GM18870 (cell line): Measurements from ENCODE around the gene AS3MT.
"Not testable (repeated sequence)": the region's sequence is repeated elsewhere in the genome, so short reads cannot be mapped to it uniquely, and the experiment has no call there.

Source experiments
- ATAC-seq: cut with Tn5 transposase; IDR thresholded peaks from one replicate; pipeline ENCODE4 v1.9.1; 2021; ENCODE audit warnings: moderate library complexity; ENCODE audit not compliant: unreplicated experiment

The AS3MT gene, protein sequence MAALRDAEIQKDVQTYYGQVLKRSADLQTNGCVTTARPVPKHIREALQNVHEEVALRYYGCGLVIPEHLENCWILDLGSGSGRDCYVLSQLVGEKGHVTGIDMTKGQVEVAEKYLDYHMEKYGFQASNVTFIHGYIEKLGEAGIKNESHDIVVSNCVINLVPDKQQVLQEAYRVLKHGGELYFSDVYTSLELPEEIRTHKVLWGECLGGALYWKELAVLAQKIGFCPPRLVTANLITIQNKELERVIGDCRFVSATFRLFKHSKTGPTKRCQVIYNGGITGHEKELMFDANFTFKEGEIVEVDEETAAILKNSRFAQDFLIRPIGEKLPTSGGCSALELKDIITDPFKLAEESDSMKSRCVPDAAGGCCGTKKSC

DNA sequence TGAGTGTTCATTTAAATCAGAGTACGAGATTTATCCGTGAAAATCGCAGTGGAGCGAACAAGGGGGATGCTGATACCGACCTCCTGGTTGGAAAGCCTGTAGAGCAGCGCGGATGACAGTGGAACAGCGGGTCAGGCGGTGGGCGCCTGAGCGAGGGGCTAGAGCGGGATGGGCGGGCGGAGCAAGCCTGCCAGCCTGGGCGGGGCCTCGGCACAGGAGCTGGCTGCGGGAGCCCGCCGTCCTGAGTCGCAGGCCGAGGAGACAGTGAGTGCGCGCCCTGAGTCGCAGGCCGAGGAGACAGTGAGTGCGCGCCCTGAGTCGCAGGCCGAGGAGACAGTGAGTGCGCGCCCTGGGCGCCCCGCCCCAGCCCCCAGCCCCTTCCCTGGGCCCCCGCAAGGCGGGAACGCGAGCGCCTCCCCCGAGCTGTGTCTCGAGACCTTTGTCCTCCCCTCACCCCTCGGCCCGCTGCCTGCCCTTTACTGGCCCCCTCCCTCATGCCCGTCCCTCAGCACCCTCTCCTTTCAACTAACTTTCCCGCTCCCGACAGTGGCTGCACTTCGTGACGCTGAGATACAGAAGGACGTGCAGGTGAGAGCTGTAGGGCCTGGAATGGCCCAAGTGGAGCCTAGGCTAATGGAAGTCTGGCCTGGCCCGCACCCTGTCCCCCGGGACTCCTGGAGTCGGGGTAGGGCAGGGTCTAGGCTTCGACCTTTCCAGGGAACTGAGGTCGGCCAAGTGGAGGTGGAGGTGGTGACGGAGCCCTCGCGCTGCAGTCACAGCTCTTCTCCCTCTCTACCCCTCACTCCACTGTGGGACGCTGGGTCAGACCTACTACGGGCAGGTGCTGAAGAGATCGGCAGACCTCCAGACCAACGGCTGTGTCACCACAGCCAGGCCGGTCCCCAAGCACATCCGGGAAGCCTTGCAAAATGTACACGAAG is at the start of gene AS3MT:
AS3MT (plus strand) TSS at position 213 of the 941 bp plus-strand sequence; CDS start at position 336, 123 bp downstream.
- no peak for ATAC-seq

DNA sequence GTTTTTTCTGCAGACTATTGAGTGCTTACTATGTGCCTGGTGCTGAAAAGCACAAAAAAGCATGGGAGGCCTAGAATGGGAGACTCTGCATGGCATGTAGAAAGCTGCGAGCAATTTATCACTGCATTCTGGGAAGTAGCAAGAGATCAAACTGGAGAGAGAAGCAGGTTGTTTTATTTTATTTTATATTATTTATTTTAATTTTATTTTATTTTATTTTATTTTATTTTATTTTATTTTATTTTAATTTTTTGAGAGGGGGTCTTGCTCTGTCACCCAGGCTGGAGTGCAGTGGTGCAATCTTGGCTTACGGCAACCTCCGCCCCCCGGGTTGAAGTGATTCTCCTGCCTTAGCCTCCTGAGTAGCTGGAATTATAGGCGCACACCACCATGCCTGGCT is 49.3 kb upstream of the AS3MT start:
- not testable (repeated sequence) for ATAC-seq

DNA sequence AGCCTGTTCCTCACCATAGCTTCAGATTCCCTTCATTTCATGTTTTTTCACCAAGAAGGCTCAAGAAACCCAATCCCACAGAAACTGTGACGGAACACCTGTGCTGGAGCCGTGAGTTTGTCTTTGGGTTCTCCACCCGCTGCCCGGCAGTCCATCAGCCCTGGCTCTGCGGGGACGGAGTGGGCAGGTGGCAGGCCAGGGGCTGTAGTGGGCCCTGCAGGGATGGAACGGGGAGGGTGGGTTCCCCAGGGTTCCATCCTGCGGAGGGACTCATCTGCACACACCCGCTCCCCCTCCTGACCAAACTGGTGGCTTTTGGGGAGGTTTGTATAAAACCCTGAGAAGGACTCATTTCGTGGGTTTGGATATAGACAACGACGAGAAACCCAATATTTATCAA is 47.0 kb upstream of the AS3MT start:
- no peak for ATAC-seq

DNA sequence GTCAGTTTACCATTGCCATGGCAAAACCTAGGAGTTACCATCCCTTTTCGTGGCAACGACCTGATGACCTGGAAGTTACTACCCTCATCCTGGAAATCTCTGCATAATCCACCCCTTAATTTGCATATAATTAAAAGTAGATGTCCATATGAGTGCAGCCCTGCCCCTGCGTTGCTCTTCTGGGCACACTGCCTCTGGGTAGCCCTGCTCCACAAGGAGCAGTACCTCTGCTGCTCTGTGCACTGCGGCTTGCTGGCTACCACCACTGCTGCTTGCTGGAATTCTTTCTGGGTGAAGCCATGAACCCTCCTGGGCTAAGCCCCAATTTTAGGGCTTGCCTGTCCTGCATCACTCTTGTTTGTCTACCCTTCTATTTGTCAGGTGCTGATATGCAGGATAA is 44.6 kb upstream of the AS3MT start:
- ATAC-seq: no peak

DNA sequence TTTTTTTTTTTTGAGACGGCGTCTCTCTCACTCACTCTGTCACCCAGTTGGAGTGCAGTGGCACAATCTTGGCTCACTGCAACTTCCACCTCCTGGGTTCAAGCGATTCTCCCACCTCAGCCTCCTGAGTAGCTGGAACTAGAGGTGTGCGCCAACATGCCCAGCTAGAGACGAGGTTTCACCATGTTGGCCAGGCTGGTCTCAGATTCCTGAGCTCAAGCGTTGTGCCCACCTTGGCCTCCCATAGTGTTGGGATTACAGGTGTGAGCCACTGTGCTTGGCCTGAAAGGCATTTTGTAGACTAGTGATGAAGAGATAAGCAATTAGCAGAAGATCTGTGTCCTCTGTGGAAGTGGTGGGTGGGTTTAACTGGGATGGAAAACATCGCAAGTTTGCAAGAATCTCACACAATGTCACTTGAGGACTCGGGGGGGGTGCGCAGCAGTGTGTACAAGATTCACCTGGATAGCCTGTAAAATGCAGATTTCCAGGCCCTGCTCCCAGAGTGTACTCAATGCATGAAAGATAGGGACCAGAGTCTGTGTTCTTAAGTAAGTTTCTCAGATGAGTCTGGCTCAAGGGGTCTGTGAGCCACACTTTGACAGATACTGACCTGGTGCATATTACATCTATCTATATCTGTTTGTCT is 43.0 kb upstream of the AS3MT start:
- no peak for ATAC-seq

DNA sequence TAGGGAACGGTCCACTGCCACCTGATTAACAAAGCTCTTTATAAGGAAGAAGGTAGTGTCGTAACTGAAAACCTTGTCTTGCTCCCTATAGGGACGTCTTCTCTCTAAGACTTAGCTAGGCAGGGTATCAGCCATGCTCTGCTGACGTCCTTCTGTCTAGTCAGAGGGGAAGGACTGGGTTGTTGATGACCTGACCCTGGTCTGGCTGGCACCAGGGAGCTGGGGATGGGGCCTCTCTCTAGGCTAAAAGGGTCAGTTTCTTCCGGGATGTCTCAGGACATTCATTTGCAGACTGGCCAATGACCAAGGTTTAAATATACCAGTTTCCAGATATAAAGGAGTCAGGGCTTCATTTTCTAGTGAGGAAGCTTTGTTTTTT is 41.7 kb upstream of the AS3MT start:
- no peak for ATAC-seq

DNA sequence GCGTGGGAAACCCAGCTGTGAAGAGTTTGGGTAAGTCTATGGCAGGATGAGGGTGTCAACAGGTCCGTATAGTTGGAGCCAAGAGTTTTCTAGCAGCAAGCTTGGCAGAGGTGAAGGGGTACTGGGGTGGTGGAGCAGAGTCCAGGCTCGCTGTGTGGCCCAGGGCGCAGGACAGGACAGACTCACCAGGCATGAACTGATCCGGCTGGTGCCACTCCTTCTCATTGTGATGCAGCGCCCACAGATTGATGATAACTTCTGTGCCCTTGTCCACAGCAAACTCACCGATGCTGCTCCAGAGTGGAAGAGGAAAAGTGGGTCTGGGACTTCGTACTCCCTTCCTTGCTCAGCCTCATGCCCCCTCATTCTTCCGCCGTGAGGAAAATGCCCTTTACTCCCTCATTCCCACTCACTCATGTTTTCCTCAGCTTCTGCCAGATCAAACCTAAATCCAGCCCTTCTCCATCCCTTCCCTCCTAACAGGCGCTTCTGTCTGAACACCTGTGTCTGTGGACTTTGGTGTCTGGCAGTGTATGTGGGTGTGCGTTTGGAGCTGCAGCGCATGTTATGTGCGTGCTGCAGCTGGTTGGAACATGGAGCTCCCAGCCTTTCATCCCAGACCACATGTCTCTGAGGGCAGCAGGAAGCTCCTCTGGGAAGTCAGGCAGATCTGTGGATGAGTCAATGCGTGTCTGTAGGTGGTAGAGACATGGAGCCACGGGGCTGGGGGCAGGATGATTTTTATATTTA is 37.8 kb upstream of the AS3MT start:
- no peak for ATAC-seq

DNA sequence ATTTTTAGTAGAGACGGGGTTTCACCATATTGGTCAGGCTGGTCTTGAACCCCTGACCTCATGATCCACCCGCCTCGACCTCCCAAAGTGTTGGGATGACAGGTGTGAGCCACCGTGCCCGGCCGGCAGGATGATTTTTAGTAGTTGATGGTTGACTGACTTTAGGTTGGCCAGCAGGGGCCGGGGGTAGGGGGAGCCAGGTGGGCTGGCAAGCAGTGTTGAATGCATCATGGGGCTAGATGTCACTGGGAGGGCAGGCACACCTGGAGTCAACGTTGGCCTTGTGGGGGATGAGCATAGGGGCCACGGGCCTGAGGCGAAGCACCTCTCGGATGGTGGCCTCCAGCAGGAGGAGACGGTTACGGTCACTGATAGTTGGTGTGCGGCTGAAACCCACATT is 37.0 kb upstream of the AS3MT start:
- ATAC-seq: no peak

DNA sequence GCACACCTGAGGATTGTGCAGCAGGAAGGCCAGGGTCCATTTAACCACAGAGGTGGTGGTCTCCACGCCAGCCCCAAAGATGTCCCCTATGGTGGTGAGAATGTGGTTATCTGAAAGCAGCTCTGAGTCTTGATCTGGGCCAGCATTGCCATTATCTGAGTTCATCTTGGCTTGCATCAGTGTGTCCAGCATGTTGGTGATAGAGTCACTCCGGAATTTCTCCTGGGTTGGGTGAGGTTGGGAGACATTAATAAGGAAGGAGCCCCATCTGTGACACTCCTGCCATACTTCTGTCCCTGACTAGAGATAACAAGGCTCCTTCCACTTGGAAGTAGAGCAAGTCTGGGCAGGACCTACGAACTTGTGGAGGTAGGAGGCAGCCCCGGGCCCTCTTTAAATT is 36.3 kb upstream of the AS3MT start:
- no peak for ATAC-seq

DNA sequence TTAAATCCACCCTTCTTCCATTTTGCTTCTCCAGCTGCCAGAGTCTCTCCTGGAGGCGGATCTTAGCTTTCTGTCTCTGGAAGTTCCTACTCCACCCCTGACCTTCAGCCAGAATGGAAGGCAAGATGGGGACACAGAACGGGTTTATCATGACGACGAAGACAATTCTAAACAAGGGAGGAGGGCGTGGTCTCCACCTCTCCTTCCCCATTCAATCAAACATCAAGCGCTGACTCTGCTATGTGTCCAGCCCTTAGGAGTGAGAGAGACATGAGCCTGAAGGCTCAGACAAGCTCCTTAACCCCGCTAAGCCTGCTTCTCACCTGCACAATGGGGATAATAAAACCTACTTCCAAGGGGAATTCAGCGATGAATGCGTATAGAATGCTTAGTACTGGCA is 35.1 kb upstream of the AS3MT start:
- no peak for ATAC-seq

DNA sequence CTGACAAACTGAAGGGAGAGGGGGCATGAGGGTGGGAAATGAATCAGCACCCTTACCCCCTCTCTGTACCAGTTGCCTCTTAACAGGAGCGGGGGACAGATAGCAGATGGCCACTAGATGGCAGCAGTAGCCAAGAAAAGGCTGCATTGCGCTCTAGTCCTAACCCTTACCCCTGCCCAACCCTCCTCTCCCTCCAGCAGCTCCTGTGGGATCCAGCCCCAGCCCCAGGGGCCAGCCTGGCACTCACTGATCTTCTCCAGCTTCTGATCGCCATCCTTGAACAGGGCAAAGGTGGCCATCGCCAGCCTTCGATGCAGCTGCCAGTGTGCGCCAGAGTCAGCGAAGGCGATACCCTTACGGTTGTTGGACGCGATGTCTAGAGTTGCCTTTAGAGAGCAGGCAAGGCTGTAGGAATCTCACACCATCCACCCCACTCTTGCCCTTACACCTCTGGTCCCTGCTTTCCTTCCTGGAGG is 34.2 kb upstream of the AS3MT start:
- no peak for ATAC-seq

DNA sequence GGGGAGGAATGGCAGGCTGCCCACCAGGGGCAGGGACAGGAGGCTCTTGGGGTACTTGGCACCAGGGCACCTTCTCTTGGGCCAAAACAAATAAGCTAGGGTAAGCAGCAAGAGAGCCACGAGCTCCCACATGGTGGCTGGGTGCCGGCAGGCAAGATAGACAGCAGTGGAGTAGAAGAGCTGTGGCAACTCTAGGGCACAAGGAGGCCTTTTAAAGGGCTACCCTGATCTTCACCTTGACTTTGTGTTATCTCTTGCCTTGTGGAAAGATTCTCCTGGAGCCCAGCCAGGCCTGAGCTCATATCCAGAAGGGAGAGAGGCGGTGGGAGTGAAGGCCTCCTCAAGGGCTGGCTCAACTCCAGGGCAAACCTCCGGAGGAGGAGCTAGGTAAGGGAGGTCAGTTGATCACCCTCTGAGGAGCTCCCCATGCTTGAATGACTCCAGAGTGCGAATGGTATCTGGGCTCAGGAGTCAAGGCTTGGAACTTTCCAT is 32.0 kb upstream of the AS3MT start, which contains the start of gene CYP17A1:
CYP17A1 (minus strand) TSS at position 184 of the 492 bp plus-strand sequence; CDS start at position 132, 52 bp downstream.
- no peak for ATAC-seq

DNA sequence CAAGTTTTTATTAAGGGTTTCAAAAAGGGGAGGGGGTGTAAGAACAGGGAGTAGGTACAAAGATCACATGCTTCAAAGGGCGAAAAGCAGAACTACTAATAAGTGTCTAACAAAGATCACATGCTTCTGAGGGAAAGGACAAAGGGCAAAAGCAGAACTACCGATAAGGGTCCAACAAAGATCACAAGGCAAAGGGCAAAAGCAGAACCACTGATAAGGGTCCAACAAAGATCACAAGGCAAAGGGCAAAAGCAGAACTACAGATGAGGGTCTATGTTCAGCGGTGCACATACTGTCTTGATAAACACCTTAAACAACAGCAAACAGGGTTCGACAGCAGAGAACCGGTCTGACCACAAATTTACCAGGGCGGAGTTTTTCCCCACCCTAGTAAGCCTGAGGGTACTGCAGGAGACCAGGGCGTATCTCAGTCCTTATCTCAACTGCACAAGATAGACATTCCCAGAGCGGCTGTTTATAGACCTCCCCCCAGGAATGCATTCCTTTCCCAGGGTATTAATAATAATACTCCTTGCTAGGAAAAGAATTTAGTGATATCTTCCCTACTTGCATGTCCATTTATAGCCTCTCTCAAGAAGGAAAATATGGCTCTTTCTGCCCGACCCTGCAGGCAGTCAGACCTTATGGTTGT is 30.9 kb upstream of the AS3MT start:
- ATAC-seq: not testable (repeated sequence)

DNA sequence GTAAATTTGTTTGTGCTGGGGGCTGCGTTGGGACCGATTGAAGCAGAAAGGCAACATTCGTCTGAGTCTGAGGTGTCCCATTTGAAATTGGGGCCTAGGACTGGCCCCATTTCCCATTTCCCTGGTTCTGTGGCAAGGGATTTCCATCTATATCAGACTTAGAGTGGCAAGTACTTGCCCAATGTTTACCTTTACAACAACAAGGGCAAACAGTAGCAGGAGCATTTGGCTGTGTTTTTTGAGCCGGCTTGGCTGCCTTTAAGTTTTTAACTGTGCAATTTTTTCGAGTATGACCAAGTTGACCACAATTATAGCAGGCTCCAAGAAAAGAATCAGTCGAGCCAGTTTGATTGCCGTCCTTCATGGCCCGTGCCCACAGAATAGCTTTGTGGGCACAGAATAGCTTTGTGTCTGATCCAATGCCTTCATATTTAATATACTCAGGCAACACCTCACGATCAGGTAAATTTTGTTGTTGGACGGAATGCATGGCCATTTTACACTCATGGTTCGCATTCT is 27.4 kb upstream of the AS3MT start:
- no peak for ATAC-seq

DNA sequence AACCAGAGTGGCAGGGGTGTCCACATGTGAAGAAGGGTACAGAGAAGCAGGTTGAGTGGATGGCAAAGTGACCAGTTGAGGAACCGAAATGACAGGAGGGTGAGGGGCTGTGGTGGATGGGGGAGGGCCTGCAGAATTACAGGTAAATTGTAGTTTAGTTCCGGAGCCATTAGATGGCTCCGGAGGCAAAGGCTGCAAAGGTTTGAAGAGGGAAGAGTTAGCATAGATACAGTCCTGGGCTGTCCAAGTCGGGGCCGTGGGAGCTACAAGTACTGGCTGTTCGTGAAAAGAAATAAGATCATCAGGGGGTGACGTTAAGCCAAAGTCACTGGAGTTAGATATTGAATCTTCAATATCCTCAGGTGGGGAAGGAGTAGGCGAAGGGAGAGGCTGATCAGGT is 26.1 kb upstream of the AS3MT start:
- not testable (repeated sequence) for ATAC-seq

DNA sequence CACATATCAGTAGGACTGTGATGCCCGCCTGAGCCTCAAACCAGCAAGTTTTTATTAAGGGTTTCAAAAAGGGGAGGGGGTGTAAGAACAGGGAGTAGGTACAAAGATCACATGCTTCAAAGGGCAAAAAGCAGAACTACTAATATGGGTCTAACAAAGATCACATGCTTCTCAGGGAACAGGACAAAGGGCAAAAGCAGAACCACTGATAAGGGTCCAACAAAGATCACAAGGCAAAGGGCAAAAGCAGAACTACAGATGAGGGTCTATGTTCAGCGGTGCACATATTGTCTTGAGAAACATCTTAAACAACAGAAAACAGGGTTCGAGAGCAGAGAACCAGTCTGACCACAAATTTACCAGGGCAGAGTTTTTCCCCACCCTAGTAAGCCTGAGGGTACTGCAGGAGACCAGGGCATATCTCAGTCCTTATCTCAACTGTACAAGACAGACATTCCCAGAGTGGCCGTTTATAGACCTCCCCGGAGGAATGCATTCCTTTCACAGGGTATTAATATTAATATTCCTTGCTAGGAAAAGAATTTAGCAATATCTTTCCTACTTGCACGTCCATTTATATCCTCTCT is 25.0 kb upstream of the AS3MT start:
- not testable (repeated sequence) for ATAC-seq

DNA sequence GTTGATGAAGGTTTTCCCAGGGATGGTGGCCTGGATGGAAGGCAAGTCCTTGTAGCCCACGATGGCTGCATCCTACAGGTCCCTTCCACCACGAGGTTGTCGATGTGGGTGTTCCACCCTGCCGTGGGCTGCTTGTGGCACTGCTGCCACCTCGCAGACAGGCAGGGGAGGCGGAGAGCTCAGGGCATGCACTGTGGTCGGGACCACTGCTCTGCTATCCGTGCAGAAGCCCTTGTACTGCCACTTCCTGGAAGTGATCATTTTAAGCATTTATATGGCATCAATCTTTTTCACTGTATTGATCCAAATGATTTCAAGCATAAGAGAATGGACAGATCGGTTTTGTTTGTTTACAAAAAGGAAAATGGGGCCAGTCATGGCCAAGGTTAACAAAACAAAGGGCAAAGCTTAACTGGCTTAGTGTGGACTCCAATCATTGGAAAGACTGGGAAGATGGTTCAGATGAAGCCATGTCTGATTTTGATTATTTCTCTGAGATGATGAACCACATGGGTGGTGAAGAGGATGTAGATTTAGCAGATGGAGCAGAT is 23.8 kb upstream of the AS3MT start:
- no peak for ATAC-seq

DNA sequence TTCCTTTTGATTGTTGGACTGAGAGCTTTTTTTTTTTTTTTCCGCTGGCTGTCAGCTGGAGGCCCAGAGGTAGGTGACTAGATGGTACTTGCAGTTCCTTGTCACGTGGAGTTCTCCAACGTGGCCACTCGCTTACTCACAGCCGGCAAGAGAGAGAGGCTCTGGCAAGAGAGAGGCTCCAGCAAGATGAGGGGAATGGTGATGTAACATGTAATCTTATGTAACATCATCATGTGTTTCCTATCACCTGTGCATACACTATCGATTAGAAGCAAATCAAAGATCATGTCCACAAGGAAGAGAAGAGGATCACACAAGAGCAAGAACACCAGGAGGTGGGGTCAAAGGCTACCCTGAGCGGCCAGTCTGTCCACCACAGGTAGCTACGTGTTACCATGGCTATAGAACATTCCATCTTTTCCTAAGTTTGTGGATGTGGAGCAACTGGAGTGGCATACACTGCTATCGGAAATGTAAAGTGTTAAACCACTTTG is 19.2 kb upstream of the AS3MT start:
- ATAC-seq: no peak

DNA sequence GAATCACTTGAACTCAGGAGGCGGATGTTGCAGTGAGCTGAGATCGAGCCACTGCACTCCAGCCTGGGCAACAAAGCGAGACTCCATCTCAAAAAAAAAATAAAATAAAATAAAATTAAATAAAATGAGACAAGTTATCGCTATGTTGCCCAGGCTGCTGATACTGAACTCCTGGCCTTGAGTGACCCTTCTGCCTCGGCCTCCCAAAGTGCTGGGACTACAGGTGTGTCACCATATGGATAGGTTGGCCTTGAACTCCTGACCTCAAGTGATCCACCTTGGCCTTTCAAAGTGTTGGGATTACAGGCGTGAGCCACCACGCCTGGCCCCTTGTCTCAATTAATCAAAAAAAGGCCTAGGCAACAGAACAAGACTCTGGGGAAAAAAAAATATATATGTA is 16.0 kb upstream of the AS3MT start:
- ATAC-seq: not testable (repeated sequence)
